Hematopoietic multipotent progenitor cell (in vitro differentiated cells): ENCODE results near the gene FBN2. TPM values are rescaled to one million over a fixed set of nuclear protein-coding genes. Genes with fewer than 3 reads are reported as not detected.

Experiments used
- DNase-seq, 3 donors: peaks; one replicate each; pipeline ENCODE4 v3.0.0-alpha.2; 2011 to 2015; ENCODE audit warnings: low read depth in 2 of 3, low spot score in 2 of 3
- small RNA-seq: library from RNA; depleted of rRNA; stranded (forward); fragments of <200 nt; gene quantifications from one replicate; pipeline ENCODE3, GENCODE V24; 2012
- total RNA-seq: library from RNA; depleted of rRNA; stranded (reverse); fragments of >200 nt; gene quantifications from one replicate; pipeline ENCODE4 v1.2.3, GENCODE V29; 2012

FBN2 gene
- total RNA-seq, 1 donor = 0.27 TPM

DNA sequence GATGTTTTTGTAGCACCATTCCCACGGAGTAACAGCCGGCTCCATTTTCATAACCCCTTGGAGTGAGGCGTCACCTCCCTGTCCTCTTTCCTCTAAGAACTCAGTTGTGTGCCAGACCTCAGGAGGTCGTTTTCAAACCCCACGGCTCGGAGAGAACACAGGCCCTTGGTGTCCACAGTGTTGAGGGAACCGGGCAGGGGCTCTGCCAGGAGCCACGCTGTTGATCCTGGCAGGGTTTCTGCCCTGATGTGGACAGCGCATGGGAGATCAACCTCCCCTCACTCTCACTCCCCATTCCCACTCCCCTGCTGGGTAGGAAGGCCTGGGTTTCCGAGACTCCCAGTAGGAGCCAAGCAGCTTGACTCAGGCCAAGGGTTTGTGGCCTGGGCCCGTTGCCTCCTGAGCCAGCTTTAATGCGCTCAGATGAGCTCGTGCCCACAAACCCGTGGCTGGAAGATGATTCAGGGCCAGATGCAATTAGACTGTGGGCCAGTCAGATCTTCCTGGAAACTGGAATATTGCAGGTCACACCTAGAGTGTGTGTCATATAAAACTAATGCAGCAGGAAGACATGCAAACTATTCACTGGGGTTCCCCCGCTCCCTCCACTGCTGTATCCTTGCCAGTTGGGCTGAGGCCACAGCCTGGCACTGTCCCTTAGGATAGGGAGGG lies 321.0 kb downstream of the FBN2 start:
- no peak for DNase-seq

DNA sequence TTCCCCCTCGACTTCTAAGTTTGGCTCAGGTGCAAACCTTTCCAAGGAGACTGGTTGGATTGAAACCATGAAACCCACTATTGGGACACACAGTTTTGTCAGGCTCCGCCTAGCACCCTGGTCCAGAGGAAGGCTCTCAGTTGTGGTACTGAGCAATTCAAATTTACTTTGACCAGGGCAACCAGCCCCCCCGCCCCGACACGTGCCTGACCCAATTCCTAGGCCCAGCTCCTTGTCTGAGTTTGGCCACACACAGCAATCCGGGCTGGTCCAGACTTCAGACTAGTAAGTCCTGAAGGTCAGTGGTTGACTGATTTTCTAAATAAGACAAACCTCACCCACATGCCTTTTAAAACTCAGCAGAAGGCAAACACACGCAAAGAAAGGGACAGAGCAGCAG lies 321.8 kb downstream of the FBN2 start:
- DNase-seq = no peak

DNA sequence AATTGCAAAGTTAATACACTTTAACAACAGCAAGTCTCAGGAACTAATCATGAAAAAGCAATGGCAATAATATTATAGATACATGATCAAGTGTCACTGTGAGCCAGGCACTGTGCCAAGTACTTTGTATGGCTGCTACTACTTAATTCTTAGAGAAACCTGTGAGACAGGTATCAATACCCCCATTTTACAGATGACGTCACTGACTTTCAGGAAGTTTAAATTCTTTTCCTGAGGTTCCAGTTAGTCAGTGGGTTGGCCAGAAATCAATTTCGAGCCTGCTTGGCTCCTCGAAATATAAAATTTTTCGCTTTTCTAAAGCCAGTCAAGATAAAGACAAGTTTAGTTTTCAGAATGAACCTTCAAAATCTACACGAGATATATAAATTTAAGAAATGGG lies 324.2 kb downstream of the FBN2 start:
- DNase-seq = no peak

DNA sequence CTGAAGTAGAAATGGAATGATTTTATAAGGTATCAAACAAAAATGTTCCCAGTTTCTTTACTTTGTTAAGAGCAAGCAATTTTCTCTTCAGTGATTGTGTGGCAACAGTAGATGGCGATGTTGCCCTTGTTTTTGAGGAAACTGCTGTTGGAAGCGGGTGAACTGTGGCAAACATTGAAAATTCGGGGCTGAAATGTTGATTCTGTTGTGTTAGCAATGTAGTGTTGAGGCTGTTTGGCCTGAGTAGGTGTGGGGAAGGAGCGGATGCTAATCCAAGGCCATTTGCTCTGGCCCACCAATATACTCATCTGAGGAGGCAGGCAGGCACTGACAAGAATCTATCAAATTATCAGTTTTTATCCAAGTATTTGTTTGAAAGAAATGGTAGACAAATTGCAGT lies 324.7 kb downstream of the FBN2 start:
- peak in 2 of 3 donors; percentile 42 to 73 for DNase-seq

DNA sequence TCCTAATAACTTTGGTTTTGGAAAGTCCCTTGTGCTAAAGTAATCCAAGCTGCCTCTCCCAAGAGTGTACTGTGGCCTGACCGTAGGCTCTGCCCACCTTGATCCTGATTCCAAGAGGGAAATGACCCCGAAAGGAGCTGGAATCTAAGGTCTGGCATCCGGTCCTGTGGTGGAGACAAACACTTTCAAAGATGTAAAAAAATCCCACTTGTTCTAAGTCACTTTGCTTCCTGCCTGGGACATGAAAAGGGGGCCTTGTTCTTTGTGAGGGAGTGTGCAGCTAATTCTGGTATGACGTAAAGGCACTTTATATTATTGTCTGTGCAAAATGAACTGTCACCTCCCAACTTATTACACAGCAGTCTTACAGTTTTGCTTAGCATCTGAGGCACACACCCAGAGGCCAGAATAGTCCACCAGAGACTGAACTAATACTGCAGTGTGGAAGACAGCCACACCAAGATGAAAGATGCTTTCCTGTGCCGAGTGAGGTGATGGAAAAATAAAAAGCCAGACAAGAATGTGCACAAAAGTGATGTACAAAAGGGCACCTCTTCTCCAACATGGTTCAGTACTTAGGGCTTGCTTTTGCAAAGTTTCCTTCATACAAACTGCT lies 325.7 kb downstream of the FBN2 start:
- DNase-seq = no peak

DNA sequence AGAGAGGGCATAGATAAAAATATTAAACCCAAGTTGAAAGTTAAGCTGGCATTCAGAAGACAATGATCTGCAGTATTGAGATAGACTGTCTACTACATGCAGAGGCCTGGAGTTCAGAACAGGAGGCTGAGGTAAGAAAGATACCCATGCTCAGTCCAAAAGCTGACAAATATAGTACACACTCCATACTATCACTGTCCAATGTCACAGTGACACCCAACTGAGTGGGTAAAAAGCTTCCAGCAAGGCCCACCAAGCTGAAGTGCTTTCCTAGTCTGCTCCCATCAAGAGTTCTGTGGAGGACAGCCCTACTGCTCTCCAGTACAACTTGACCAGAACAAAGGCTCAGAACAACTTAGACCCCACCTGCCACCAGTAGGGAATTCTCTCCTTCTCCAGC lies 329.6 kb downstream of the FBN2 start:
- DNase-seq = no peak

Small RNA genes lying within 50 kb of the gene (small RNA-seq; reads per million reads assigned to genes)
- not detected for gene RF00019
